ENCODE results near the gene PNMA6E. TPM values are rescaled to one million over a fixed set of nuclear protein-coding genes. Genes with fewer than 3 reads are reported as not detected.

PNMA6E gene
- not detected for total RNA-seq

- Histone ChIP-seq H3K27me3 (peaks cover 0 to 6% of the 10 kb centered on the region in 2 donors), H3K4me3 (no peak within 1 kb of the TSS), H3K36me3 (no peaks in the 10 kb centered on the region), H3K9me3 (no peaks in the 10 kb centered on the region), H3K27ac (no peak within 1 kb of the TSS), H3K4me1 (no peaks in the 10 kb centered on the region)
- WGBS, 2 donors, result 91 to 93% methylated on average over 21 to 28 of the region's 29 CpGs
- TF ChIP-seq EP300 (IDR thresholded peaks at IDR 0.05) (no peak), POLR2A (IDR thresholded peaks at IDR 0.05) (no peak)
- TF ChIP-seq, protein P1, sequence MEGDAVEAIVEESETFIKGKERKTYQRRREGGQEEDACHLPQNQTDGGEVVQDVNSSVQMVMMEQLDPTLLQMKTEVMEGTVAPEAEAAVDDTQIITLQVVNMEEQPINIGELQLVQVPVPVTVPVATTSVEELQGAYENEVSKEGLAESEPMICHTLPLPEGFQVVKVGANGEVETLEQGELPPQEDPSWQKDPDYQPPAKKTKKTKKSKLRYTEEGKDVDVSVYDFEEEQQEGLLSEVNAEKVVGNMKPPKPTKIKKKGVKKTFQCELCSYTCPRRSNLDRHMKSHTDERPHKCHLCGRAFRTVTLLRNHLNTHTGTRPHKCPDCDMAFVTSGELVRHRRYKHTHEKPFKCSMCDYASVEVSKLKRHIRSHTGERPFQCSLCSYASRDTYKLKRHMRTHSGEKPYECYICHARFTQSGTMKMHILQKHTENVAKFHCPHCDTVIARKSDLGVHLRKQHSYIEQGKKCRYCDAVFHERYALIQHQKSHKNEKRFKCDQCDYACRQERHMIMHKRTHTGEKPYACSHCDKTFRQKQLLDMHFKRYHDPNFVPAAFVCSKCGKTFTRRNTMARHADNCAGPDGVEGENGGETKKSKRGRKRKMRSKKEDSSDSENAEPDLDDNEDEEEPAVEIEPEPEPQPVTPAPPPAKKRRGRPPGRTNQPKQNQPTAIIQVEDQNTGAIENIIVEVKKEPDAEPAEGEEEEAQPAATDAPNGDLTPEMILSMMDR (IDR thresholded peaks at IDR 0.05), result no peak
- DNase-seq (ENCODE audit: low spot score in 2 of 2), result no peak
Observed at GRCh38 chrX:153401133-153401764, at the start of gene PNMA6E. Gene PNMA6E (minus strand): TSS chrX:153401350. CDS start chrX:153398849, 2,501 bp downstream.

DNA sequence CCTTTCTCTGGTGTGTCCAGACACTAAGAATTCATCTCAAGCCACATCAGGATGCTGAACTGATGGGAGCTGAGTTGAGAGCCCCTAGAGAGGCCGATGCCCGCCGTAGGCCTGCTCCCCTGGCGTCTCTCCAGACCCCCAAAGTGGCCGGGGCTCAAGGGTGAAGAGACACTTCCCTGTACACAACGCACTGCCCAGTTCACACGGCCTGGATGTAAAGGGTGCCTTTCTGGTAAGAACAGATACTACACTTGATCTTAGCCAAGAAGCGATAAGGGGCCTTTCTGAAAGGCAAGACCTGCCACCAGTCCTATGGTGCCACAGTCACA lies 49.8 kb upstream of the PNMA6E start:
- H3K27me3 ChIP-seq, result no peaks in the 10 kb centered on the region
- WGBS, 2 donors, result 84 to 87% methylated on average over 6 to 8 of the region's 8 CpGs
- H3K4me3 ChIP-seq, result no peak overlapping the region
- no peaks in the 10 kb centered on the region for H3K4me1 ChIP-seq
- peaks cover 0 to 49% (median 0%) of the 10 kb centered on the region in 3 donors for H3K36me3 ChIP-seq
- no peak for DNase-seq (ENCODE audit: low spot score in 2 of 2)
- no peaks in the 10 kb centered on the region for H3K9me3 ChIP-seq
- TF ChIP-seq POLR2A (IDR thresholded peaks at IDR 0.05) (no peak), EP300 (IDR thresholded peaks at IDR 0.05) (no peak)
- TF ChIP-seq, protein P1 (IDR thresholded peaks at IDR 0.05), result no peak
- no peak overlapping the region for H3K27ac ChIP-seq

DNA sequence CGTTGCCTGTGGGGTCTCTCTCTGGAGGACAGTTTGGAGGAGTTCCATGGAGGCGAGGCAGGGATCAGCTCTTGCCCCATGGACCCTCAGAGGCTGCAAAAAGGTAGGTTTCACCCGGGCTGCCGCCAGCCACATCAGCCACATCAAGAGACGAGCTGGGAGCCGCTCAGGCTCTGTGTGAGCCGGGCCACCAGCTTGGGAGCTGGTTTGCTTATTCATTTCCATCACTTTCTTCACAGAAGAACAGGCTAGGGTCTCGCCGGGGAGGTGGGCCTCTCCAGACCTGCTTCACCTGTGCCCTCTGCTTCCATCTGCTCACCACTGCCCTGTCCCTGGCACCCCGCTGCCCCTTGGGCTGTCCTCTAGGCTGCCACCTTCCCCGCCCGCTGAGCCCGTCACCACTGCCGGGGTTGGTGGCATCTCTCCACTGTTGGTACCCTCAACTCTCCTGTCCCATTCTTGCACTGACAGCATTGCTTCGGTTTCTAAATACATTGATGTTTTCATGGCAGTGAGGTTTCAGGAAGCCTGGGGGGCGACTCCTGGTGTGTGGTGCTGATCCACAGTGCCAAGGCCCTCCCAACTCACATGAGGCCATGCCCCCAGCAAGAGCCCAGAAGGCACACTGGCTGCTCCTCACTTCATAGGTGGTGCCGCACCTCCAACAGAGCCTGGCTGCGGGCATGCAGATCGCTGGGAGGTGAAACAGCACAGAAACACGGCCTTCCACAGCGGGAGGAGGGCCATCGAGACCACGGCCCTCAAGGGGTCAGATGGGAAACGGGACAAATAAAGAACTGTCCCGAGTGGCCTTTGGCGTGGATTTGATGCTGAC lies 49.2 kb upstream of the PNMA6E start:
- H3K9me3 ChIP-seq, result no peaks in the 10 kb centered on the region
- H3K36me3 ChIP-seq, result peaks cover 0 to 43% (median 0%) of the 10 kb centered on the region in 3 donors
- H3K4me1 ChIP-seq, result no peaks in the 10 kb centered on the region
- TF ChIP-seq, protein P1 (IDR thresholded peaks at IDR 0.05), result no peak
- TF ChIP-seq EP300 (IDR thresholded peaks at IDR 0.05) (no peak), POLR2A (IDR thresholded peaks at IDR 0.05) (no peak)
- no peak for DNase-seq (ENCODE audit: low spot score in 2 of 2)
- no peaks in the 10 kb centered on the region for H3K27me3 ChIP-seq
- no peak overlapping the region for H3K4me3 ChIP-seq
- 88 to 93% methylated on average over 23 to 26 of the region's 26 CpGs for WGBS, 2 donors
- no peak overlapping the region for H3K27ac ChIP-seq

- H3K9me3 ChIP-seq, result no peaks in the 10 kb centered on the region
- no peaks in the 10 kb centered on the region for H3K27me3 ChIP-seq
- DNase-seq (ENCODE audit: low spot score in 2 of 2), result no peak
- TF ChIP-seq, protein P1 (IDR thresholded peaks at IDR 0.05), result no peak
- TF ChIP-seq POLR2A (IDR thresholded peaks at IDR 0.05) (no peak), EP300 (IDR thresholded peaks at IDR 0.05) (no peak)
- H3K4me3 ChIP-seq, result no peak overlapping the region
- H3K27ac ChIP-seq, result no peak overlapping the region
- 83 to 100% methylated on average over 6 to 15 of the region's 15 CpGs for WGBS, 2 donors
- H3K4me1 ChIP-seq, result no peaks in the 10 kb centered on the region
- H3K36me3 ChIP-seq, result peaks cover 0 to 35% (median 0%) of the 10 kb centered on the region in 3 donors
Observed at GRCh38 chrX:153449368-153450113, 48.4 kb upstream of the PNMA6E start.
